Activated B cell treated with CpG ODN at 0.5 μM for 24 hours (primary cell): Measurements from ENCODE around the gene ABHD3. TPM values are rescaled to one million over a fixed set of nuclear protein-coding genes. Genes with fewer than 3 reads are reported as not detected.

Source experiments
- ATAC-seq: fragments of 200-7000 bp; cut with Tn5 transposase; one replicate; pipeline ENCODE4 v1.10.0; 2021; ENCODE audit warnings: low read depth, mild to moderate bottlenecking, moderate library complexity
- CTCF ChIA-PET: fragments of 350-600 bp; sonication (Branson Sonifier 250); formaldehyde crosslinking; loops from one replicate; lab custom pipeline; 2021; ENCODE audit warnings: antibody characterized with exemption; lab: Charles Lee
- POLR2A ChIA-PET: fragments of 350-600 bp; sonication (Branson Sonifier 250); formaldehyde crosslinking; loops from one replicate; lab custom pipeline; 2021; ENCODE audit warnings: antibody characterized with exemption; lab: Charles Lee
- DNase-seq: peaks from one replicate; pipeline ENCODE4 v3.0.0; 2022
- H3K27ac Mint-ChIP-seq: one replicate; pipeline ENCODE4 v1.8.0; 2020; ENCODE audit warnings: mixed read lengths
- H3K27me3 Mint-ChIP-seq: one replicate; pipeline ENCODE4 v1.8.0; 2021; ENCODE audit warnings: mixed read lengths
- H3K36me3 Mint-ChIP-seq: one replicate; pipeline ENCODE4 v1.8.0; 2021; ENCODE audit warnings: low read depth, mixed read lengths
- H3K4me1 Mint-ChIP-seq: one replicate; pipeline ENCODE4 v1.8.0; 2021; ENCODE audit warnings: mixed read lengths
- H3K4me3 Mint-ChIP-seq: one replicate; pipeline ENCODE4 v1.8.0; 2020; ENCODE audit warnings: mild to moderate bottlenecking, mixed read lengths
- H3K9me3 Mint-ChIP-seq: one replicate; pipeline ENCODE4 v1.8.0; 2020; ENCODE audit warnings: mixed read lengths
- intact Hi-C: fragments of 100-400 bp; cut with micrococcal nuclease; formaldehyde crosslinking; loops from one replicate; pipeline ENCODE4 v1.15.1; 2024
- total RNA-seq: library from RNA; stranded (reverse); gene quantifications from 2 replicates; pipeline ENCODE4 v1.2.3, GENCODE V29; 2022
- TF ChIP-seq, protein P1 (sequence below): fragments of 200-600 bp; IDR thresholded peaks from one replicate; pipeline ENCODE4 v1.8.0; 2022; ENCODE audit warnings: antibody characterized with exemption, mild to moderate bottlenecking

Gene ABHD3
- total RNA-seq, 1 donor from 2014 or later: 29.5 TPM

DNA sequence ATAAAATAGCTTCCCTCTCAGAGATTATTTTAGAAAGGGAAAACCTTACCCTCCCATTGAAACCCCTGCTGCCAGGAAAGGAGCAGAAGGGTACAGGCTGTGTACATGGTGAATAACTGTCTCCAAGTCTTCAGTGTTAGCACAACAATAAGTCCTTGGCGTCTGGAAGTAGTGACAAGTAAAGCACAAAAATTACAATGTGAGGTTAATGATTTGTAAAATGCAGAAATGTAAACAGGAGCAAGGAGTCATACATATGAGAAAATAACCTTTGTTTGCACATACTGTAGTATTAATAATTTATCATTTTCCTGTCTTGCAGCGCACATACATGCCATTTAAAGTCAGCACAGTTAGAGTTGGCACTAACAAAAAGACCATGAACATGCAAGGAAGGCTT is 40.5 kb downstream of the ABHD3 start:
- Mint-ChIP-seq H3K4me1 (no peaks in the 10 kb centered on the region), H3K36me3 (peaks cover 25% of the 10 kb centered on the region), H3K27me3 (no peaks in the 10 kb centered on the region), H3K9me3 (no peaks in the 10 kb centered on the region), H3K4me3 (no peak overlapping the region), H3K27ac (no peak overlapping the region)
- POLR2A ChIA-PET: no interaction called here
- intact Hi-C loops: no loop called here
- TF ChIP-seq, protein P1, sequence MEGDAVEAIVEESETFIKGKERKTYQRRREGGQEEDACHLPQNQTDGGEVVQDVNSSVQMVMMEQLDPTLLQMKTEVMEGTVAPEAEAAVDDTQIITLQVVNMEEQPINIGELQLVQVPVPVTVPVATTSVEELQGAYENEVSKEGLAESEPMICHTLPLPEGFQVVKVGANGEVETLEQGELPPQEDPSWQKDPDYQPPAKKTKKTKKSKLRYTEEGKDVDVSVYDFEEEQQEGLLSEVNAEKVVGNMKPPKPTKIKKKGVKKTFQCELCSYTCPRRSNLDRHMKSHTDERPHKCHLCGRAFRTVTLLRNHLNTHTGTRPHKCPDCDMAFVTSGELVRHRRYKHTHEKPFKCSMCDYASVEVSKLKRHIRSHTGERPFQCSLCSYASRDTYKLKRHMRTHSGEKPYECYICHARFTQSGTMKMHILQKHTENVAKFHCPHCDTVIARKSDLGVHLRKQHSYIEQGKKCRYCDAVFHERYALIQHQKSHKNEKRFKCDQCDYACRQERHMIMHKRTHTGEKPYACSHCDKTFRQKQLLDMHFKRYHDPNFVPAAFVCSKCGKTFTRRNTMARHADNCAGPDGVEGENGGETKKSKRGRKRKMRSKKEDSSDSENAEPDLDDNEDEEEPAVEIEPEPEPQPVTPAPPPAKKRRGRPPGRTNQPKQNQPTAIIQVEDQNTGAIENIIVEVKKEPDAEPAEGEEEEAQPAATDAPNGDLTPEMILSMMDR: no peak
- ATAC-seq (no peak), DNase-seq (no peak)
- CTCF ChIA-PET: no interaction called here

DNA sequence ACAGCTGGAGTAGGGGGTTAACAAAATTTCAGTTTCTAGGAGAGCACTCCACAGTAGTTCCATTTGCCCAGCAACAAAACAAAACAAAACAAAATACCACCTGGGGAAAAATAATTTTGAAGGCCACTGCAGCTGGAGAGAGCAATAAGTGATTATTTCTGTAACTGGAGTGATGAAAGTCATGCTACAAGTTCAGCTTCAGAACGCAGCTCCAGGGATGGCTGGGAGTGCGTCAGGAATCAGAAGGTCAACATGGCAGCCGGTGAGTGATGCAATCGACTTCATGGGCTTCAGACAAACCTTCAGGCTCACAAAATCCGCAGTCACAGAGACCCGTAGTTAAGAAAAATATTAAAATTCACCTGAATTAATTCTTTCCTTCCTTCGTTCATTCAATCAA is 41.0 kb downstream of the ABHD3 start:
- CTCF ChIA-PET: no interaction called here
- Mint-ChIP-seq H3K36me3 (peaks cover 25% of the 10 kb centered on the region), H3K27me3 (no peaks in the 10 kb centered on the region), H3K4me1 (no peaks in the 10 kb centered on the region), H3K4me3 (no peak overlapping the region), H3K27ac (no peak overlapping the region), H3K9me3 (no peaks in the 10 kb centered on the region)
- ATAC-seq (no peak), DNase-seq (no peak)
- intact Hi-C loops: no loop called here
- TF ChIP-seq, protein P1: no peak
- POLR2A ChIA-PET: no interaction called here

DNA sequence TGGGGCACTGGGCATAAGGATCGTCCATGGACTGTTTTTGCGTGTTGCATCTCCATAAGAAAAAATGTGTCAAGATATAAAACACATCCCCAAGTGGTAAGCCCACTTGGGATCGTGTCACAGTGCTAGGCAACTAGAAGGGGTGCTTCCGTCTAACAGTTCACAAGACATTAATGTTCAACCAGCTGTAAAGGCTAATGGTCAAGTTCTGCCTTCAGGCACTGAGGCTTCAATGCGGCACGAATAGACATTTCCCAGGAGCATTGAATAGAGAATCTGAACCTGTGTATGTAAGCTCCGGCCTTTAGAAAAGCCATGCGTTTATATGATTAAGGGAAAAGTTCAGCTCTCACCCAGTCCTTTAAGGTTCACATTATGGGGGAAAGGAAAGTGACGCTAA is 42.0 kb downstream of the ABHD3 start:
- intact Hi-C loops: no loop called here
- Mint-ChIP-seq H3K9me3 (no peaks in the 10 kb centered on the region), H3K4me3 (no peak overlapping the region), H3K27ac (no peak overlapping the region), H3K36me3 (peaks cover 29% of the 10 kb centered on the region), H3K4me1 (no peaks in the 10 kb centered on the region), H3K27me3 (no peaks in the 10 kb centered on the region)
- DNase-seq: no peak
- TF ChIP-seq, protein P1: no peak
- POLR2A ChIA-PET: interaction anchor here (0.6 kb wide), 1 partner anchor 100 kb away, joined by 3 read pairs; no protein-coding TSS in a partner anchor
- CTCF ChIA-PET: no interaction called here
- no peak for ATAC-seq

DNA sequence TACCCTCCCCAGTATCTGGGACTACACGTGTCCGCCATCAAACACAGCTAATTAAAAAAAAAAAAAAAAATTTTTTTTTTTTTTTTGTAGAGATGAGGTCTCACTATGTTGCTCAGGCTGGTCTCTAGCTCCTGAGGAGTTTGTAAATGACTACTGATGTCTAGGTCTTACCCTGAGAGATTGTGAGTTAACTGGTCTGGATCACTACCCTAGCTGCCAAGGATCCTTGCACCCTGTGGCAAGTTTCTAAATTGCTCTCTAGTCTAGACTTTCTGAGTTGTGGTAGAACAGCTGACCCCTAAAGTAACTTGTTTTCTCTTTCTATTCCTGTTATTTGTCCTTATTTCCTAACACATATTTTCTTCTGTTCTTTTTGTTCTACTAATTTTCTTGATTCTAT is 44.5 kb downstream of the ABHD3 start:
- Mint-ChIP-seq H3K27me3 (no peaks in the 10 kb centered on the region), H3K27ac (no peak overlapping the region)

DNA sequence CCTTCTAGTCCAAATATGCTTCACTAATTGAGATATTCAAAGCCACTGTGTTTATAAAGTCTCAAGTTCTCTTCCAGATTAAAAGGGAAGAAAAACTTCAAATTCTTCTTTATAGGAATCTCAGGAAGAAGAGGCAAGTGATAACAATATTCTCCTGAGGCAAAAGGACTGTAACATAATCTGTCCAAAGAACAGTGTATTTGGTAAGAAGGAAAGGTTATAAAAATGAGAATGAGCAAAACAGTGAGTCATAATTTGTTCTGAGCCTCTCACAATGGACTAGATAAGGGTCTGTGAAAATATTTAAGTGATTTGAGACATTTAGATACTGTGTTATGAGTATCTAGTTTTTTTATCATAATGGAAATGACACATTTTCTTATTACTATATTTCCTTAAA is 48.2 kb downstream of the ABHD3 start:
- DNase-seq: no peak
- TF ChIP-seq, protein P1: no peak
- no peaks in the 10 kb centered on the region for H3K27me3 Mint-ChIP-seq
- CTCF ChIA-PET: no interaction called here
- no peak overlapping the region for H3K27ac Mint-ChIP-seq
- peaks cover 32% of the 10 kb centered on the region for H3K36me3 Mint-ChIP-seq
- no peaks in the 10 kb centered on the region for H3K4me1 Mint-ChIP-seq
- no peaks in the 10 kb centered on the region for H3K9me3 Mint-ChIP-seq
- intact Hi-C loops: no loop called here
- POLR2A ChIA-PET: no interaction called here
- H3K4me3 Mint-ChIP-seq: no peak overlapping the region
- no peak for ATAC-seq

More for the DNA sequence above, 44.5 kb downstream of the ABHD3 start:
- H3K36me3 Mint-ChIP-seq: peaks cover 38% of the 10 kb centered on the region
- H3K4me1 Mint-ChIP-seq: no peaks in the 10 kb centered on the region
- no peak for ATAC-seq
- no peak overlapping the region for H3K4me3 Mint-ChIP-seq
- H3K9me3 Mint-ChIP-seq: no peaks in the 10 kb centered on the region
- DNase-seq: no peak
- intact Hi-C loops: no loop called here
- TF ChIP-seq, protein P1: no peak
- ChIA-PET POLR2A (no interaction called here), CTCF (no interaction called here)
